GM12864 (cell line): Measurements from ENCODE around the gene SIN3A.
"Not testable (repeated sequence)": the region's sequence is repeated elsewhere in the genome, so short reads cannot be mapped to it uniquely, and the experiment has no call there.

ENCODE experiments used
- DNase-seq: peaks from one replicate; pipeline ENCODE4 v3.0.0-alpha.2; 2011; ENCODE audit warnings: low read depth
- H3K4me3 ChIP-seq: 2 replicates; pipeline ENCODE4 v1.5.1; 2011; ENCODE audit warnings: mild to moderate bottlenecking, low read depth, low read length, control low read depth
- CTCF ChIP-seq: IDR thresholded peaks from 2 replicates; pipeline ENCODE4 v1.5.1; 2011; ENCODE audit warnings: low read depth, mild to moderate bottlenecking, moderate library complexity, low read length, control low read depth, inconsistent platforms; ENCODE audit errors: missing control alignments

The SIN3A gene

GRCh38 chr15:75416584-75416983, 34.9 kb downstream of the SIN3A start:
- TF ChIP-seq CTCF, result no peak
- H3K4me3 ChIP-seq, result no peak overlapping the region

GRCh38 chr15:75410196-75410595, 41.3 kb downstream of the SIN3A start:
- TF ChIP-seq CTCF, result no peak
- no peak overlapping the region for H3K4me3 ChIP-seq
- no peak for DNase-seq

More at GRCh38 chr15:75416584-75416983, 34.9 kb downstream of the SIN3A start:
- no peak for DNase-seq

- DNase-seq, result no peak
- TF ChIP-seq CTCF, result no peak
- H3K4me3 ChIP-seq, result no peak overlapping the region
These were observed 44.4 kb downstream of the SIN3A start for GRCh38 chr15:75407083-75407482.

GRCh38 chr15:75403892-75404291, 47.6 kb downstream of the SIN3A start:
- TF ChIP-seq CTCF, result no peak
- DNase-seq, result no peak
- no peak overlapping the region for H3K4me3 ChIP-seq

- TF ChIP-seq CTCF, result no peak
- H3K4me3 ChIP-seq, result no peak overlapping the region
- DNase-seq, result no peak
These were observed 54.0 kb downstream of the SIN3A start for GRCh38 chr15:75397494-75397893.

GRCh38 chr15:75389791-75390382, 61.6 kb downstream of the SIN3A start:
- H3K4me3 ChIP-seq, result no peak overlapping the region
- no peak for DNase-seq
- TF ChIP-seq CTCF, result no peak

GRCh38 chr15:75383986-75384385, 67.5 kb downstream of the SIN3A start:
- not testable (repeated sequence) for DNase-seq, H3K4me3 ChIP-seq
